ENCODE data around the gene GZMM. TPM values are rescaled to one million over a fixed set of nuclear protein-coding genes. Genes with fewer than 3 reads are reported as not detected.

The GZMM gene
- total RNA-seq, 4 donors from 2014 or later, result 0.49 TPM; not detected in 3

DNA sequence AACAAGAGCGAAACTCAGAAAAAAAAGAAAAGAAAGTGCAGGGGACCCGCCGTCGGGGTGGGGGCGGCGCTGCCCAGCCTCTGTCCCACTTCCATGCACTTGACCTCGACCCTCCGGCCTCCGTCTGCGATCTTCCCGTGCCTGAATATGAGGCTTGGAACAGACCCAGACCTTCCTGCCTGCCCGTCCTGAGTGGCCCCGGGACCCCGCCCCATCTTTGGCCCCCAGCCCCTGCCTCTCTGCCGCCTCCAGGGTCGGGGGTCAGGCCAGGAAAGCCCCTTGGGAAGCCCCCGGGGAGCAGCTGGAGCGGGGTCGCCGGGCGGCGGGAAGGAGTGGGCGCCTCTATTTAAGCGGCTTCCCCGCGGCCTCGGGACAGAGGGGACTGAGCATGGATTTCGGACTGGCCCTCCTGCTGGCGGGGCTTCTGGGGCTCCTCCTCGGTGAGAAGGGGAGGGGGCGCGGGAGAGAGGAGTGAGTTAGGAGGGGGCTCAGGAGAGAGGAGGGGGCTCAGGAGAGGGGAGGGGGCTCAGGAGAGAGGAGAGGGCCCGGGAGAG lies 47.7 kb upstream of the GZMM start, which contains the start of gene MADCAM1:
MADCAM1 (plus strand) TSS at position 375 of the 554 bp plus-strand sequence; CDS start at position 389, 14 bp downstream.
- ATAC-seq (no peak), DNase-seq (no peak)
- Histone ChIP-seq H3K4me1 (peaks cover 0 to 7% of the 10 kb centered on the region in 2 donors), H3K36me3 (no peaks in the 10 kb centered on the region), H3K4me3 (no peak within 1 kb of the TSS), H3K9me3 (no peaks in the 10 kb centered on the region), H3K27me3 (peaks cover 25 to 49% (median 42%) of the 10 kb centered on the region in 3 donors), H3K27ac (no peak within 1 kb of the TSS)
- TF ChIP-seq, protein P1, sequence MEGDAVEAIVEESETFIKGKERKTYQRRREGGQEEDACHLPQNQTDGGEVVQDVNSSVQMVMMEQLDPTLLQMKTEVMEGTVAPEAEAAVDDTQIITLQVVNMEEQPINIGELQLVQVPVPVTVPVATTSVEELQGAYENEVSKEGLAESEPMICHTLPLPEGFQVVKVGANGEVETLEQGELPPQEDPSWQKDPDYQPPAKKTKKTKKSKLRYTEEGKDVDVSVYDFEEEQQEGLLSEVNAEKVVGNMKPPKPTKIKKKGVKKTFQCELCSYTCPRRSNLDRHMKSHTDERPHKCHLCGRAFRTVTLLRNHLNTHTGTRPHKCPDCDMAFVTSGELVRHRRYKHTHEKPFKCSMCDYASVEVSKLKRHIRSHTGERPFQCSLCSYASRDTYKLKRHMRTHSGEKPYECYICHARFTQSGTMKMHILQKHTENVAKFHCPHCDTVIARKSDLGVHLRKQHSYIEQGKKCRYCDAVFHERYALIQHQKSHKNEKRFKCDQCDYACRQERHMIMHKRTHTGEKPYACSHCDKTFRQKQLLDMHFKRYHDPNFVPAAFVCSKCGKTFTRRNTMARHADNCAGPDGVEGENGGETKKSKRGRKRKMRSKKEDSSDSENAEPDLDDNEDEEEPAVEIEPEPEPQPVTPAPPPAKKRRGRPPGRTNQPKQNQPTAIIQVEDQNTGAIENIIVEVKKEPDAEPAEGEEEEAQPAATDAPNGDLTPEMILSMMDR (IDR thresholded peaks at IDR 0.05 in 4 of 5, conservative IDR thresholded peaks at IDR 0.05 in 1 of 5), result no peak
- TF ChIP-seq POLR2A (IDR thresholded peaks at IDR 0.05), result no peak
- intact Hi-C loops (cut with DNase I; ENCODE audit: low total_unique reads), result no loop called here
- in situ Hi-C loops (cut with MboI; ENCODE audit: low sequenced_read_pairs in 4 of 4), result no loop called here

- intact Hi-C loops (cut with DNase I; ENCODE audit: low total_unique reads), result no loop called here
- H3K27me3 ChIP-seq, result peaks cover 25 to 49% (median 42%) of the 10 kb centered on the region in 3 donors
- no peaks in the 10 kb centered on the region for H3K36me3 ChIP-seq
- no peak for TF ChIP-seq POLR2A (IDR thresholded peaks at IDR 0.05)
- TF ChIP-seq, protein P1 (IDR thresholded peaks at IDR 0.05 in 4 of 5, conservative IDR thresholded peaks at IDR 0.05 in 1 of 5), result no peak
- no peak overlapping the region for H3K4me3 ChIP-seq
- H3K9me3 ChIP-seq, result no peaks in the 10 kb centered on the region
- peaks cover 0 to 7% of the 10 kb centered on the region in 2 donors for H3K4me1 ChIP-seq
- DNase-seq (no peak), ATAC-seq (no peak)
- no peak overlapping the region for H3K27ac ChIP-seq
- in situ Hi-C loops (cut with MboI; ENCODE audit: low sequenced_read_pairs in 4 of 4), result no loop called here
Observed at GRCh38 chr19:496986-497385, 46.9 kb upstream of the GZMM start.

DNA sequence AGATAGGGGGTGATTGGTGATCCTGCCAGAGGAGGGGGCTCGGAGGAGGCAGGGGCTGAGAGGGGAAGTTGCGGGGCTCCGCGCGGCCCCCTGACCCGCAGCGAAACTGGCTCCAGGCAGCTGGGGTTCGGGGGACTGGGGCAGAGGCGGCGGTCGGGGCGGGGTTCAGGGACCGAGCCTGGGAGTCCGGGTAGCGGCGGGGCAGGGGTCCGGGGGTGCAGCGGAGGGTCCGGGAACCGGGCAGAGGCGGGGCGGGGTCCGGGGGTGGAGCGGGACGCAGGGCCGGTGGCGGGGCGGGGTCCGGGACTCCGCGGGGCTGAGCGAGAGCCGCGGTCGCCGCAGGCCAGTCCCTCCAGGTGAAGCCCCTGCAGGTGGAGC lies 46.4 kb upstream of the GZMM start:
- in situ Hi-C loops (cut with MboI; ENCODE audit: low sequenced_read_pairs in 4 of 4), result no loop called here
- no peak overlapping the region for H3K4me3 ChIP-seq

DNA sequence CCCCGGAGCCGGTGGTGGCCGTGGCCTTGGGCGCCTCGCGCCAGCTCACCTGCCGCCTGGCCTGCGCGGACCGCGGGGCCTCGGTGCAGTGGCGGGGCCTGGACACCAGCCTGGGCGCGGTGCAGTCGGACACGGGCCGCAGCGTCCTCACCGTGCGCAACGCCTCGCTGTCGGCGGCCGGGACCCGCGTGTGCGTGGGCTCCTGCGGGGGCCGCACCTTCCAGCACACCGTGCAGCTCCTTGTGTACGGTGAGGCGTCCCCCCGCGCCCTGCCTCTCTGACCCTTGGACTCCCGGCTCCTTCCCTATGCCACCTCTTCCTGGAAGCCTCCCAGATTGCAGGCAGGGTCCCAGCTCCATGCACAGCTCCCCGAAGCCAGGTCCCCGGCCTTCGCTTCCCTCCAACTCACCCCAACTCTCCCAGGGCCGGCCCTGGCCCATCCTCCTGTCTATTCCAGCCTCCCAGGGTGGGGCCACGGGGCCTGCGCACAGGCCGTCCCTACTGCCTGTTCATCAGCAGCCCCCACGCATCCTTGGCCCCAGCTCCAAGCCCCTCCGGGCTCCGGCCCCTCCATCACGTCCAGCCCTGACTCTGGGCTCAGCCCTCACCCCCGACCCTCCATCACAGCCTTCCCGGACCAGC lies 45.9 kb upstream of the GZMM start:
- Histone ChIP-seq H3K4me1 (peaks cover 0 to 7% of the 10 kb centered on the region in 2 donors), H3K9me3 (no peaks in the 10 kb centered on the region), H3K27ac (no peak overlapping the region), H3K27me3 (peaks cover 25 to 49% (median 42%) of the 10 kb centered on the region in 3 donors), H3K4me3 (no peak overlapping the region), H3K36me3 (no peaks in the 10 kb centered on the region)
- in situ Hi-C loops (cut with MboI; ENCODE audit: low sequenced_read_pairs in 4 of 4), result no loop called here
- ATAC-seq (no peak), DNase-seq (no peak)
- TF ChIP-seq, protein P1 (IDR thresholded peaks at IDR 0.05 in 4 of 5, conservative IDR thresholded peaks at IDR 0.05 in 1 of 5), result no peak
- TF ChIP-seq POLR2A (IDR thresholded peaks at IDR 0.05), result no peak
- intact Hi-C loops (cut with DNase I; ENCODE audit: low total_unique reads), result no loop called here

More for the DNA sequence above, 46.4 kb upstream of the GZMM start:
- Histone ChIP-seq H3K27ac (no peak overlapping the region), H3K9me3 (no peaks in the 10 kb centered on the region), H3K36me3 (no peaks in the 10 kb centered on the region), H3K4me1 (peaks cover 0 to 7% of the 10 kb centered on the region in 2 donors), H3K27me3 (peaks cover 25 to 49% (median 42%) of the 10 kb centered on the region in 3 donors)
- intact Hi-C loops (cut with DNase I; ENCODE audit: low total_unique reads), result no loop called here
- no peak for ATAC-seq
- no peak for TF ChIP-seq POLR2A (IDR thresholded peaks at IDR 0.05)
- TF ChIP-seq, protein P1 (IDR thresholded peaks at IDR 0.05 in 4 of 5, conservative IDR thresholded peaks at IDR 0.05 in 1 of 5), result no peak
- no peak for DNase-seq

Measured in gastrocnemius medialis (tissue), 4 donors.